IMR-90 (cell line): ENCODE data around the gene NELL1. TPM values are rescaled to one million over a fixed set of nuclear protein-coding genes. Genes with fewer than 3 reads are reported as not detected.

Source experiments
- ATAC-seq: fragments of 200-7000 bp; cut with Tn5 transposase; 2 replicates; pipeline ENCODE4 v1.9.1; 2020; ENCODE audit warnings: low read depth, mild to moderate bottlenecking, moderate library complexity
- BruUV-seq: library from RNA; stranded (reverse); fragments of 400-500 nt; replicated peaks from 2 replicates; lab custom pipeline; 2021; lab: Mats Ljungman, UMichigan
- CTCF ChIA-PET: fragments of 300-600 bp; formaldehyde crosslinking; extraction: SDS; loops from one replicate; lab custom pipeline; 2021; ENCODE audit warnings: antibody characterized with exemption; lab: Yijun Ruan, JAX
- POLR2A ChIA-PET: fragments of 300-600 bp; sonication (Branson Sonifier 250); formaldehyde crosslinking; loops from one replicate; lab custom pipeline; 2022; ENCODE audit warnings: antibody characterized with exemption; ENCODE audit not compliant: unreplicated experiment; lab: Charles Lee
- DNase-seq: peaks from one replicate; pipeline ENCODE4 v3.0.0; 2013
- H2AFZ ChIP-seq: replicated peaks from 2 replicates; pipeline ENCODE3; 2013; ENCODE audit warnings: low read length, mild to moderate bottlenecking; ENCODE audit not compliant: poor library complexity
- H2AK5ac ChIP-seq: 2 replicates; pipeline ENCODE4 v1.6.1; 2013; ENCODE audit warnings: low read depth, low read length, inconsistent platforms
- H2AK9ac ChIP-seq: replicated peaks from 2 replicates; pipeline ENCODE3; 2013; ENCODE audit warnings: mild to moderate bottlenecking, low read depth, low read length, moderate library complexity; ENCODE audit not compliant: poor library complexity
- H2BK120ac ChIP-seq: 2 replicates; pipeline ENCODE4 v1.6.1; 2013; ENCODE audit warnings: low read depth, low read length, inconsistent platforms
- H2BK15ac ChIP-seq: 3 replicates; pipeline ENCODE4 v1.6.1; 2013; ENCODE audit warnings: low read depth, low read length, inconsistent platforms
- H2BK20ac ChIP-seq: 2 replicates; pipeline ENCODE4 v1.6.1; 2013; ENCODE audit warnings: low read depth, mild to moderate bottlenecking, inconsistent platforms, low read length, moderate library complexity
- H2BK5ac ChIP-seq: 2 replicates; pipeline ENCODE4 v1.6.1; 2013; ENCODE audit warnings: mild to moderate bottlenecking, low read depth, low read length, inconsistent platforms; ENCODE audit not compliant: poor library complexity, severe bottlenecking
- H3K14ac ChIP-seq: replicated peaks from 2 replicates; pipeline ENCODE4 v1.6.1; 2013; ENCODE audit warnings: low read depth, low read length, inconsistent platforms
- H3K18ac ChIP-seq: 2 replicates; pipeline ENCODE4 v1.6.1; 2013; ENCODE audit warnings: low read depth, low read length, control low read depth
- H3K23ac ChIP-seq: 2 replicates; pipeline ENCODE4 v1.6.1; 2013; ENCODE audit warnings: low read depth, low read length, inconsistent platforms
- H3K27ac ChIP-seq: 2 replicates; pipeline ENCODE4 v1.5.1; 2013; ENCODE audit warnings: mild to moderate bottlenecking, control low read depth, low read length; ENCODE audit not compliant: insufficient read depth
- H3K27me3 ChIP-seq: 2 replicates; pipeline ENCODE4 v1.6.1; 2013; ENCODE audit warnings: low read length; ENCODE audit not compliant: control insufficient read depth, insufficient read depth
- H3K36me3 ChIP-seq: 2 replicates; pipeline ENCODE4 v1.6.1; 2013; ENCODE audit warnings: low read length, mixed read lengths; ENCODE audit not compliant: control insufficient read depth, insufficient read depth
- H3K4ac ChIP-seq: 2 replicates; pipeline ENCODE4 v1.6.1; 2013; ENCODE audit warnings: low read depth, low read length, inconsistent platforms
- H3K4me1 ChIP-seq: 2 replicates; pipeline ENCODE4 v1.6.1; 2013; ENCODE audit warnings: low read length, mixed read lengths; ENCODE audit not compliant: control insufficient read depth, insufficient read depth
- H3K4me2 ChIP-seq: 2 replicates; pipeline ENCODE4 v1.6.1; 2013; ENCODE audit warnings: low read depth, mild to moderate bottlenecking, control low read depth, low read length, moderate library complexity
- H3K4me3 ChIP-seq: 2 replicates; pipeline ENCODE4 v1.5.1; 2013; ENCODE audit warnings: low read depth, mild to moderate bottlenecking, control low read depth, low read length, moderate library complexity; ENCODE audit not compliant: insufficient read depth
- H3K56ac ChIP-seq: 2 replicates; pipeline ENCODE4 v1.6.1; 2013; ENCODE audit warnings: low read length, inconsistent platforms; ENCODE audit not compliant: insufficient read depth; ENCODE audit errors: extremely low read depth
- H3K79me1 ChIP-seq, 2 experiments: 2 replicates each; pipeline ENCODE4 v1.6.1; 2013; ENCODE audit warnings: low read length in 2 of 2, inconsistent platforms in 1 of 2, low read depth in 1 of 2
- H3K9ac ChIP-seq: 2 replicates; pipeline ENCODE4 v1.6.1; 2013; ENCODE audit warnings: low read depth, low read length, control low read depth
- H3K9me1 ChIP-seq: 2 replicates; pipeline ENCODE4 v1.6.1; 2013; ENCODE audit warnings: low read length, inconsistent platforms; ENCODE audit not compliant: insufficient read depth
- H3K9me3 ChIP-seq: 2 replicates; pipeline ENCODE4 v1.6.1; 2013; ENCODE audit warnings: low read length; ENCODE audit not compliant: control insufficient read depth, insufficient read depth
- H4K20me1 ChIP-seq: 2 replicates; pipeline ENCODE4 v1.6.1; 2013; ENCODE audit warnings: low read length, inconsistent platforms; ENCODE audit not compliant: insufficient read depth
- H4K5ac ChIP-seq: 2 replicates; pipeline ENCODE4 v1.6.1; 2013; ENCODE audit warnings: mild to moderate bottlenecking, low read depth, low read length, control low read depth
- H4K8ac ChIP-seq, 2 experiments: 2 replicates each; pipeline ENCODE4 v1.6.1; 2013; ENCODE audit warnings: low read depth in 2 of 2, low read length in 2 of 2, control low read depth in 1 of 2, inconsistent platforms in 1 of 2
- H4K91ac ChIP-seq: 2 replicates; pipeline ENCODE4 v1.6.1; 2013; ENCODE audit warnings: low read depth, low read length, inconsistent platforms; ENCODE audit not compliant: insufficient read depth
- CEBPB ChIP-seq: IDR thresholded peaks from 2 replicates; pipeline ENCODE4 v1.6.1; 2012; ENCODE audit warnings: low read depth, low read length, improper control_type of control experiment
- CHD1 ChIP-seq: IDR thresholded peaks from 2 replicates; pipeline ENCODE4 v1.6.1; 2012; ENCODE audit warnings: low read depth, low read length, improper control_type of control experiment
- MAFK ChIP-seq: IDR thresholded peaks from 2 replicates; pipeline ENCODE4 v1.6.1; 2012; ENCODE audit warnings: low read depth, low read length, improper control_type of control experiment
- MXI1 ChIP-seq: IDR thresholded peaks from 2 replicates; pipeline ENCODE4 v1.6.1; 2012; ENCODE audit warnings: low read depth, mild to moderate bottlenecking, low read length, moderate library complexity, borderline replicate concordance
- NFE2L2 ChIP-seq: fragments of 150-350 bp; IDR thresholded peaks from 2 replicates; pipeline ENCODE4 v1.6.1; 2016; ENCODE audit warnings: low read depth, mild to moderate bottlenecking, low read length
- POLR2A ChIP-seq: IDR thresholded peaks from 2 replicates; pipeline ENCODE4 v1.6.1; 2012; ENCODE audit warnings: mild to moderate bottlenecking, low read depth, low read length
- RAD21 ChIP-seq: IDR thresholded peaks from 2 replicates; pipeline ENCODE4 v1.6.1; 2012; ENCODE audit warnings: low read length, improper control_type of control experiment
- RCOR1 ChIP-seq: IDR thresholded peaks from 2 replicates; pipeline ENCODE4 v1.6.1; 2012; ENCODE audit warnings: mild to moderate bottlenecking, low read length, improper control_type of control experiment; ENCODE audit not compliant: insufficient replicate concordance
- RFX5 ChIP-seq: IDR thresholded peaks from 2 replicates; pipeline ENCODE4 v1.8.0; 2012; ENCODE audit warnings: low read depth, mild to moderate bottlenecking, low read length, moderate library complexity
- SMC3 ChIP-seq: fragments of 150-350 bp; IDR thresholded peaks from 2 replicates; pipeline ENCODE4 v1.6.1; 2016; ENCODE audit warnings: low read depth, mild to moderate bottlenecking, antibody characterized with exemption, low read length, moderate library complexity
- dilution Hi-C: fragments of 300-500 bp; cut with HindIII; formaldehyde crosslinking; loops from one replicate; pipeline ENCODE4 v1.14.3; 2018; ENCODE audit warnings: low sequenced_read_pairs; ENCODE audit not compliant: unreplicated experiment
- in situ Hi-C: fragments of 300-500 bp; cut with MboI; formaldehyde crosslinking; loops from 3 replicates; pipeline ENCODE4 v1.14.3; 2019; ENCODE audit warnings: low sequenced_read_pairs, inconsistent platforms, mixed read lengths
- intact Hi-C: fragments of 100-400 bp; cut with micrococcal nuclease; formaldehyde crosslinking; loops from 2 replicates; pipeline ENCODE4 v1.10.0; 2022
- polyA plus RNA-seq, 3 experiments: library from polyadenylated mRNA; depleted of rRNA; stranded (reverse); fragments of >200 nt; gene quantifications; 2 replicates each; pipeline ENCODE4 v1.2.3, GENCODE V29; 2012; ENCODE audit warnings: low replicate concordance in 1 of 3
- total RNA-seq: library from RNA; depleted of rRNA; stranded (reverse); fragments of >200 nt; gene quantifications from 2 replicates; pipeline ENCODE4 v1.2.3, GENCODE V29; 2012
- TF ChIP-seq, protein P1 (sequence below): conservative IDR thresholded peaks from 2 replicates; pipeline ENCODE4 v1.5.1; 2012; ENCODE audit warnings: mild to moderate bottlenecking, low read depth, low read length, improper control_type of control experiment
- TF ChIP-seq, protein P2 (sequence below): fragments of 150-350 bp; IDR thresholded peaks from 2 replicates; pipeline ENCODE4 v1.6.1; 2016; ENCODE audit warnings: low read depth, mild to moderate bottlenecking, low read length, moderate library complexity, borderline replicate concordance

NELL1 gene
- total and polyA plus RNA-seq, 2 of the 4 experiments (the other 2 are of a cell fraction): not detected

- POLR2A ChIA-PET: no interaction called here
Measured at GRCh38 chr11:21429401-21429800, 760.0 kb downstream of the NELL1 start.

More at GRCh38 chr11:21429401-21429800, 760.0 kb downstream of the NELL1 start:
- intact Hi-C loops: no loop called here
- Histone ChIP-seq H4K20me1 (no peaks in the 10 kb centered on the region), H3K23ac (no peak overlapping the region), H3K27me3 (no peaks in the 10 kb centered on the region), H3K9ac (no peak overlapping the region), H3K9me1 (no peaks in the 10 kb centered on the region), H3K79me1 (no peaks in the 10 kb centered on the region), H3K36me3 (no peaks in the 10 kb centered on the region), H4K91ac (no peak overlapping the region), H3K27ac (no peak overlapping the region), H3K4me1 (no peaks in the 10 kb centered on the region), H3K14ac (no peak overlapping the region), H4K8ac (no peak overlapping the region), H2BK5ac (no peak overlapping the region), H4K5ac (no peak overlapping the region), H2AK9ac (no peak overlapping the region), H3K56ac (no peak overlapping the region), H3K9me3 (peaks cover 2% of the 10 kb centered on the region), H3K4me3 (no peak overlapping the region), H2BK20ac (no peak overlapping the region), H2BK120ac (no peak overlapping the region), H3K4me2 (no peak overlapping the region), H3K4ac (no peak overlapping the region), H2AFZ (no peak overlapping the region), H2BK15ac (no peak overlapping the region), H3K18ac (no peak overlapping the region), H2AK5ac (no peak overlapping the region)
- ATAC-seq (no peak), DNase-seq (no peak)
- CTCF ChIA-PET: interaction anchor here (0.7 kb wide), 1 partner anchor 276 kb away, joined by 3 read pairs; no protein-coding TSS in a partner anchor
- dilution Hi-C loops: no loop called here
- TF ChIP-seq SMC3: no peak
- no peak for TF ChIP-seq CHD1
- no peak for TF ChIP-seq RFX5
- no peak for TF ChIP-seq MAFK
- TF ChIP-seq RAD21: no peak
- TF ChIP-seq, protein P1, sequence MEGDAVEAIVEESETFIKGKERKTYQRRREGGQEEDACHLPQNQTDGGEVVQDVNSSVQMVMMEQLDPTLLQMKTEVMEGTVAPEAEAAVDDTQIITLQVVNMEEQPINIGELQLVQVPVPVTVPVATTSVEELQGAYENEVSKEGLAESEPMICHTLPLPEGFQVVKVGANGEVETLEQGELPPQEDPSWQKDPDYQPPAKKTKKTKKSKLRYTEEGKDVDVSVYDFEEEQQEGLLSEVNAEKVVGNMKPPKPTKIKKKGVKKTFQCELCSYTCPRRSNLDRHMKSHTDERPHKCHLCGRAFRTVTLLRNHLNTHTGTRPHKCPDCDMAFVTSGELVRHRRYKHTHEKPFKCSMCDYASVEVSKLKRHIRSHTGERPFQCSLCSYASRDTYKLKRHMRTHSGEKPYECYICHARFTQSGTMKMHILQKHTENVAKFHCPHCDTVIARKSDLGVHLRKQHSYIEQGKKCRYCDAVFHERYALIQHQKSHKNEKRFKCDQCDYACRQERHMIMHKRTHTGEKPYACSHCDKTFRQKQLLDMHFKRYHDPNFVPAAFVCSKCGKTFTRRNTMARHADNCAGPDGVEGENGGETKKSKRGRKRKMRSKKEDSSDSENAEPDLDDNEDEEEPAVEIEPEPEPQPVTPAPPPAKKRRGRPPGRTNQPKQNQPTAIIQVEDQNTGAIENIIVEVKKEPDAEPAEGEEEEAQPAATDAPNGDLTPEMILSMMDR: no peak
- TF ChIP-seq NFE2L2: no peak
- TF ChIP-seq POLR2A: no peak
- TF ChIP-seq CEBPB: no peak
- no peak for TF ChIP-seq MXI1
- no peak for TF ChIP-seq RCOR1
- TF ChIP-seq, protein P2, sequence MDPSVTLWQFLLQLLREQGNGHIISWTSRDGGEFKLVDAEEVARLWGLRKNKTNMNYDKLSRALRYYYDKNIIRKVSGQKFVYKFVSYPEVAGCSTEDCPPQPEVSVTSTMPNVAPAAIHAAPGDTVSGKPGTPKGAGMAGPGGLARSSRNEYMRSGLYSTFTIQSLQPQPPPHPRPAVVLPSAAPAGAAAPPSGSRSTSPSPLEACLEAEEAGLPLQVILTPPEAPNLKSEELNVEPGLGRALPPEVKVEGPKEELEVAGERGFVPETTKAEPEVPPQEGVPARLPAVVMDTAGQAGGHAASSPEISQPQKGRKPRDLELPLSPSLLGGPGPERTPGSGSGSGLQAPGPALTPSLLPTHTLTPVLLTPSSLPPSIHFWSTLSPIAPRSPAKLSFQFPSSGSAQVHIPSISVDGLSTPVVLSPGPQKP: no peak
- in situ Hi-C loops: no loop called here
- BruUV-seq: no TSS peak
